ENCODE data around the gene MCIDAS.
A peak's percentile ranks its signal among the peaks of the same experiment; 100 is the strongest.

The MCIDAS gene

GRCh38 chr5:55222092-55222984 lies 4.8 kb downstream of the MCIDAS start:
- no peak for DNase-seq

- no peak for DNase-seq
Observed at GRCh38 chr5:55220433-55221185, 6.5 kb downstream of the MCIDAS start.

GRCh38 chr5:55219770-55220169 lies 7.3 kb downstream of the MCIDAS start:
- DNase-seq, result no peak

- peak; percentile 93 for DNase-seq
Observed at GRCh38 chr5:55218967-55219366, 8.1 kb downstream of the MCIDAS start.

- no peak for DNase-seq
Observed at GRCh38 chr5:55211184-55211874, 15.8 kb downstream of the MCIDAS start.

- DNase-seq, result no peak
Observed at GRCh38 chr5:55205001-55205400, 22.1 kb downstream of the MCIDAS start.

- DNase-seq, result no peak
Observed at GRCh38 chr5:55191165-55191564, 36.0 kb downstream of the MCIDAS start.

GRCh38 chr5:55188656-55189540 lies 38.2 kb downstream of the MCIDAS start:
- DNase-seq, result no peak

GRCh38 chr5:55187370-55187769 lies 39.7 kb downstream of the MCIDAS start:
- peak; percentile 82 for DNase-seq

GRCh38 chr5:55180016-55180415 lies 47.1 kb downstream of the MCIDAS start:
- no peak for DNase-seq

- DNase-seq, result no peak
Observed at GRCh38 chr5:55177078-55177477, 50.0 kb downstream of the MCIDAS start.

- DNase-seq, result peak; percentile 76
Observed at GRCh38 chr5:55176176-55176818, 50.8 kb downstream of the MCIDAS start.

GRCh38 chr5:55175781-55176175 lies 51.3 kb downstream of the MCIDAS start:
- DNase-seq, result no peak

- peak; percentile 92 for DNase-seq
Observed at GRCh38 chr5:55173687-55174230, 53.4 kb downstream of the MCIDAS start.

- DNase-seq, result peak; percentile 92
Observed at GRCh38 chr5:55172937-55173686, 54.0 kb downstream of the MCIDAS start, which contains the start of gene CDC20B. CDC20B (minus strand) TSS chr5:55173177; CDS start chr5:55173000, 177 bp downstream.

GRCh38 chr5:55172051-55172899 lies 54.8 kb downstream of the MCIDAS start:
- peak; percentile 93 for DNase-seq

- DNase-seq, result no peak
Observed at GRCh38 chr5:55171471-55171870, 55.6 kb downstream of the MCIDAS start.
